Measurements from ENCODE around the gene TM2D1. TPM values are rescaled to one million over a fixed set of nuclear protein-coding genes. Genes with fewer than 3 reads are reported as not detected.
"Not testable (repeated sequence)": the region's sequence is repeated elsewhere in the genome, so short reads cannot be mapped to it uniquely, and the experiment has no call there.

TM2D1 gene
- total RNA-seq (2014; rRNA removed): 60.2 and 61.9 TPM in 2 replicates
- polyA plus RNA-seq (2012): 32.8 TPM

DNA sequence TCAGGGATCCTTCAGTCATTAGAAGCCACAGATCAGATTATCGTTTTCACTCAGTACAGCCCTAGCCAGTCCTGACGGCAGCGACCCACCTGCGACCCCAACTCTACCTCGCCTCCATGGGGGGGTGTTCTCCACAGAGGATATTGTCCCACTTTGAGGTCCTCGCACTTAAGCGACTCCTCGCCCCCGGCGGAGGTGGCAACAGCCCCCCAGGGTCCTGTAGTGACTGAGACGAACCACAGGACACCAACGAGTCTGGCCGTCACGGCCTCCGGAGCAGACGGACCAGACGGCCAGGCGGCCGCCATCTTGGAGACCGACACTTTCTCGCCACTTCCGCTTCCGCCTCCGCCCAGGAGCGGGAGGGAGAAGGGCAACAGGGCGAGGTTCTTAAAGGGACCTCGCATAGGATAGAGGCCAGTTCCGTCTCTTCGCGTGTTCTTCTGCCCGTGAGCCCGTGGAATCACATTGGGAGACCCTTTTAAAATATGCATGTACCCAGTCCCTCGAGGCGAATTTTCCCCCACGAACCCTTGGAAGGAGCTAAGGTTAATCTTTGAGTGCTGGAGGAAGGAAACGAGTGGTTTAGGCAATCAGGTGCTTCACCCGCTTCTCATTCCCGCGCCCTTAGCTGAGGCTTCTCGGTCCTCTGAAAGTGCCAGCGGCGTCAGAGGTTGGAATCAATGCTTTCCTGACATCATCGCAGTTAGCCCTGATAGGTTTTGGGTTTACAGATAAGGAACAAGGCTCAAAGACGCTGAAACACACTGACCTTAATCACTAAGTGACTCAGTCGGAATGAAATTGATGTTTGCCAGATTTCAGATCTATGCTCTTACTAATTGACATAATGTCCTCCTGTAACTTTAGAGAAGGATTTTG is at the start of gene TM2D1:
TSS of gene TM2D1 (minus strand) at position 329 of the 882 bp plus-strand sequence. CDS start at position 308, 21 bp downstream.
- DNase-seq (ENCODE audit: low read depth): peak; percentile 85

DNA sequence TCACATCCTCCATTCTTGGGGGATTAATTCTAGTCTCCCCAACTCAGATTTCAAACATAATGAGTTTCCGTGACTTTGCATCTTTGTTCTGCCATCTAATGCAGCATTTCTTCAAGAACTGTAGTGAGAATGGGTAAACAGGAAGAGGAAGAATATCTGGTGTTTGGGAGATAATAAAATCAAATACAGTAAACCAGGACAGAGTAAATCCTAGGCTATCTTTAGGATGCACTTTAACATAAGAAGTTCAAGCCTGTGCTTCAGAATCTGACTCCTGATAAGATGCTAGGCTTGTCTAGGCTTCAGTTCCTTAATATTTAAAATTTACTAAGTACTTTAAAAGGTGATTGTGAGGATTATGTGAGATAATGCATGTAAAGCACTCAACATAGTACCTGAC is 45.2 kb upstream of the TM2D1 start:
- DNase-seq (ENCODE audit: low read depth): no peak

DNA sequence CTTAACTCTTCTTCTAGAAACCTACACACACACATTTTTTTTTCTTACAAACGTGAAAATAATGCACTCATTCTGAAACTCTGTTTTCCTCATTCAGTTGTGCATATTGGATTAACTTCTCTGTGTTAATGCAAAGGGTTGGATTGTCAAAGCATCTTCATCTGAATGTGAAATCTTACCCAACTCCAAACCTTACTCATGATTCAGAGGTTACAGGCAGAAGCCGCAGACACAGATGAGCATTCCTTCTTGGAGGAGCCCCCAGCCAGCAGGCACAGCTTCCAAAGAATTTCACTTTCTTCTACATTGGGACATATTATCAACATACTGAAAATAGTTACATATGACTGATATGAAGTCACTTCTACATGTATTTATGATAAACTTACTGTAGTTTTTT is 33.0 kb upstream of the TM2D1 start:
- DNase-seq (ENCODE audit: low read depth): no peak

DNA sequence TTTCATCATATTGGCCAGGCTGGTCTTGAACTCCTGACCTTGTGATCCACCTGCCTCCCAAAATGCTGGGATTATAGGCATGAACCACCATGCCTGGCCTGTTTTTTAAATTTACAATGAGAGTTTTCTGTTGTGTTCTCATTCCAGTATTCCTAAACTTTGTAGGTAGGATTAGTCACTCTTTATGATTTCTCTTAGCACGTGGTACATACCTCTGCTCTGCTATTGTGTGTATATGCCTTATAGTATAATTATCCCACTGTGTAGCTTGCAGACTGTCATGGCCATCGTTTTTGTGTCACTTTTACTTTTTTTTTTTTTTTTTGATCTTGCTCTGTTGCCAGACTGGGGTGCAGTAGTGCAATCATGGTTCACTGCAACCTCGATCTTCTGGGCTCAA is 31.8 kb upstream of the TM2D1 start:
- no peak for DNase-seq (ENCODE audit: low read depth)

DNA sequence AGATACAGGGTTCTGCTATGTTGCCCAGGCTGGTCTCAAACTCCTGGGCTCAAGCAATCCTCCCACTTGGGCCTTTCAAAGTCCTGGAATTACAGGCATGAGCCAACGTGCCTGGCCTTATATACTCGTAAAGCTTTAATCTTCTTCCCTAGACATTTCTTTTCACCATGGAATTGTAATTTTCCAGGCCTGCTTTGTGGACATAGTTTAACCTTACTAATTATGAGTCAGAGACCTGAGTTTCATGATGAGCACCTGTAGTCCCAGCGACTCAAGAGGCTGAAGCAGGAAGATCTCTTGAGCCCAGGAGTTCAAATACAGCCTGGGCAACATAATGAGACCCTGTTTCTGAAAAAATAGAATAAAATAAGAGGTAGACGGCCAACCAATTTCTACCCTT is 29.6 kb upstream of the TM2D1 start:
- no peak for DNase-seq (ENCODE audit: low read depth)

DNA sequence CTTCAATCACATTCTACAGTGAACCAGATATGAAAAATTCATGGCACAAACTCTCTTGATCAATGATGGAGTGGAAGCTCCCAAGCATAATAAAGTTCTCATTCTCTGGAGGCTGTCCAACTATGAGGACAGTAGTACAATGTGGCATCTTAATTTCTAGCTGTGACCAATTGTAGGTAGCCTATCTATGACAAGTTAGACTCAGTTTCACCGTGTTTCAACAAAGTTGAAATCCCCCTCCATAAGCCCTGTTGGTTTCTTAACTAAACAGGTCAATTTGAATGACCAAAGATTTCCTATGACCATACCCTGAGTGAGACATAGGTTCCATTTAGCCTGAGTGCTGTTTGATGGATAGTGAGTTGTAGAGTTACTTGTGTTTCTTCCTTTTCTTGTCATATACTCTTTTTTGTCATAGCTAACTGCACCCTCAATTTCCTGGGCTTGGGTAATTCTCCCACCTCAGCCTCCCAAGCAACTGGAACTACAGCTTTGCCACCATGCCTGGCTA is 29.1 kb upstream of the TM2D1 start:
- DNase-seq (ENCODE audit: low read depth): no peak

DNA sequence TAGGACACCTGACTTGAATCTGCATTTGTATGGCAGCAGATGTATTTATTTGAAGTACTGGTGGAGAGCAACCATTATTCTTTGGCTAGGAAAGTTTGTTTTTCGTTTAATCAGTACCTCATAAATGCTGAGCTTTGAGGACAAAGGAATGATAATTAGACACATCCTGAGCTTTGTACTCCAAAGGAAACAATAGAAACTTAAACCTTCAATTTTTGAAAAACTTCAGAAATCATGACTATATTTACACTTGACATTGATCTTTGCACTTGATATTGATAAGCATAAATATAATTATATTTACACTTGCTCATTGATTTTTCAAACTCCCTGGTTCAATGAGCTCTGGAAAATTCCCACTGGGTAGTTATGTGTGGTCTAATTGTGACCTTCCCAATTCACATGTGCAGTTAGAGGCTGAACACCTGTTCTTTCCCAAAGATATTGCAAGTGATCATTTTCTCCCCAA is 28.0 kb upstream of the TM2D1 start:
- DNase-seq (ENCODE audit: low read depth): no peak

DNA sequence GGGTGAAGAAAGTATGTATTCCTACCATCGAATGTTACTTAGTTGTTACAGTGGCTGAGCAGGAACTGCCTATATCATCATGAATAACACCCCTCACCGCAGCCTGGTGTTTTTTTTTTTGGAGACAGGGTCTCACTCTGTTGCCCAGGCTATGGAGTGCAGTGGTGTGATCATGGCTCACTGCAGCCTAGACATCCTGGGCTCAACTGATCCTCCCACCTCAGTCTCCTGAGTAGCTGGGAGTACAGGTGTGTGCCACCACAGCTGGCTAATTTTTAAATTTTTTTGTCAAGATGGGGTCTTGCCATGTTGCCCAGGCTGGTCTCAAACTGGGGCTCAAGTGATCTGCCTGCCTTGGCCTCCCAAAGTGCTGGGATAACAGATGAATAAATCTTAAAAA is 24.6 kb upstream of the TM2D1 start:
- no peak for DNase-seq (ENCODE audit: low read depth)

DNA sequence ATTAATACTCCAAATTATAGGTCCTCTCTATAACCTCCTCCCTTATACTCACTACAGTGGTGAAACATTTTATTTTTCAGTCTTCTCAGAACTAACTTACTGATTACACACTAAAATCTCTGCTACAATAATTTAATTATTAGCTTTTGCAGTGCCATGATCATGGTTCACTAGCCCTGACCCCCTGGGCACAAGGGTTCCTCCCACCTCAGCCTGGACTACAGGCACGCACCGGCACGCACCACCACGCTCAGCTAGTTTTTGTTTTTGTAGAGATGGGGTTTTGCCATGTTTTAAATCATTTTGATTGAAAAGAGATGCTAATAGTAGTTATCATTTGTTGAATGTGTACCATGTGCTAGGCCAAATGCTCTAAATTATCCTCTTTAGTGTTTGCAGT is 23.6 kb upstream of the TM2D1 start:
- DNase-seq (ENCODE audit: low read depth): no peak

DNA sequence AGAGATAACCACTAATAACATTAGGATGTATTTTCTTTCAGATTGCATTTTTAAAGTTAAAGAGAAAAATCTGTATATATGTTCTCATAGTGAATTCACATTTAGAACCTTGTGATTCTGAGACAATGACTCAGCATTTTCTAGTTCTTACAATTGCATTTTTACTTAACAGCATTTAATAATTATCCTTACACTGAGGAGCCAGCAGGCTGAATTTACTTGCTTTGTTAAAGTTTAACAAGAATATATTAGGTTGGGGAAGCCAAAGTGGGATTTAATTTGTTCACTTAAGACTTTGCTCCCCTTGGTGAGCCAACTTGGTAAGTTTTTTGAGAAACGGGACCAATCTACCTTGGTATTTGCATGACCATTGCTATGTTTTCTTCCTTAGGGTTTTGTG is 21.9 kb upstream of the TM2D1 start:
- no peak for DNase-seq (ENCODE audit: low read depth)

DNA sequence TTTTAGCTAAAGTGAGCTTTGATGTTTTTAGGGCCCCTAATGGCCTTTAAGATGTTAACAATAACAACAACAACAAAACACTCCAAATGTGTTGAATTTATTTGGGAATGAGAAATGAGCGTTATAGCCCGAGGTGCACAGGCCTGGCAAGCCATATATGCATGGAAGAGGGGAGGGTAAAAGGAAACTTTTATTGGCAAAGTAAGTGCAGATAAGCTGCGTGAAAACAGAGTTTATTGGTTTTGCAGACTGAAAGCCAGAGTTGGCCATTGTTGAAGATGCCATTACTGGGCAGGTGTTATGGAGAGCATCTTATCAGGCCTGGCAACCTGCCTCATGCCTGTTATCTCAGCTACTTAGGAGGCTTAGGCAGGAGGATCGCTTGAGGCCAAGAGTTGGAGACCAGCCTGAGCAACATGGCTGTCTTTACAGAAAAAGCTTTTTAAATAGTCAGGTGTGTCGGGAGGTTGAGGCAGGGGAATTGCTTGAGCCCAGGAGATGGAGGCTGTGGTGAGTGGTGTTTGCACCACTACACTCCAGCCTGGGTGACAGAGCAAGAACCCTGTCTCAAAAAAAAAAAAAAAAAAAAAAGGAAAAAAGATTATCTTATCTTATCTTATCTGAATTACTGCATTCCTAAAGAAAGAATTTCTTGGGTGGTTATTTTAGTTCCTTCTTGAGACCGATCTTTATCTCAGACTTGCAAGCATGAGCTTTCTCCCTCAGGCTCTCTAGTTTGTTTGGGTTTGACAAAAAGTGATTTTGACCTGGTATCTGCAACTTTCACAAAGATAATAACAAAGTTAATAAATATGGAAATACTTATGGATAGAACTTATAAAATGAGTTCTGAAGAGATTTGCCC is 19.0 kb upstream of the TM2D1 start:
- DNase-seq (ENCODE audit: low read depth): no peak

DNA sequence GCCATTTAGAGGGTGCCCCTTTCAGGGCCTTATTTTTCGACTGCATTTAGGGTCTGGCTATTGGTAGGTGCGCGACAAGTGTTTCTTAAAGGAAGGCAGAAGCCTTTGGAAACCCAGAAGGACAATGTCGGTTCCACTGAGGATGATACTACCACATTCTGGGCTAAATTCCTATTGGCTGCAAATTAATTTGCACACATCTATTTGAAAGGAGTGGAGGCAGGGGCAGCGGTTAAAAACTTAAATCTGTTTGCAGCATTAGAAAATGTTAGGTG is 18.4 kb upstream of the TM2D1 start:
- no peak for DNase-seq (ENCODE audit: low read depth)

DNA sequence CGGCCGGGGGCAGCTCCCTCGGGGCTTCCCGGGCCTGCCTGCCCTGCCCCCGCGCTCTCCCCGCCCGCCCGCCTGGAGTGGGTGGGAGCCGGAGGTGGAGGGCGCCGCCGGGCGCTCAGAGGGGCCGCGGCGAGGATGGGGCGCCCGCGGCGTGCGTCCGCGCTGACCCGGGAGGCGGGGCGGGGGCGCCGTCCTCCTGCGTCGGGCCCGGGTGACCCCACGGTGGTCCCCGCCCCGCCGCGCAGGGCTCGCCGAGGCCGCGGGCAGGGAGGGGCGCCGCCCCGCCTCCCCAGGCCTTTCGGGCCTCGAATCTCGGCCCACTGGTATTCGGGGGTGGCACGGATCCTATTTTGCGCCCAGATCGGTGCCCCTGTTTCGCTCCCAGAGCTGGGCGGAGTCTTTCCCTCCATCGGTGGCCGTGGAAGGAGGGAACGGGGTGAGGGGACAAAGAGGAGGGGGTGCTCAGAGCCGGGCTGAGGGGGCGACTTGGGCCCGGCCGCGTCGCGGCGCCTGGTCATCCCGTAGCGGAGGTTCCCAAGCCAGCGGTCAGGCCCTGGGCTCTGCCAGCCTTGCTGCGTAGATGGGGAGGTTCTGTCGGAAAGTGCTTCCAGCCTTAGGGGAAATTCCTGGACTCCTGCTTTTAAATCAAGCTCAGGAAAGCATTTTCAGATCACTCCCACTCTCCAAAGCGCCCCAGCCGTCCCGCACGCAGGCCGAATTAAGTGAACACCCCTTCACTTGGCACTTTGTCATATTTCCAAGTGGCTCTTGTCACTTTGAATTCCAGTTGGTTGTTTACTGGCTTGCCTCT is 17.9 kb upstream of the TM2D1 start:
- DNase-seq (ENCODE audit: low read depth): peak; percentile 26

DNA sequence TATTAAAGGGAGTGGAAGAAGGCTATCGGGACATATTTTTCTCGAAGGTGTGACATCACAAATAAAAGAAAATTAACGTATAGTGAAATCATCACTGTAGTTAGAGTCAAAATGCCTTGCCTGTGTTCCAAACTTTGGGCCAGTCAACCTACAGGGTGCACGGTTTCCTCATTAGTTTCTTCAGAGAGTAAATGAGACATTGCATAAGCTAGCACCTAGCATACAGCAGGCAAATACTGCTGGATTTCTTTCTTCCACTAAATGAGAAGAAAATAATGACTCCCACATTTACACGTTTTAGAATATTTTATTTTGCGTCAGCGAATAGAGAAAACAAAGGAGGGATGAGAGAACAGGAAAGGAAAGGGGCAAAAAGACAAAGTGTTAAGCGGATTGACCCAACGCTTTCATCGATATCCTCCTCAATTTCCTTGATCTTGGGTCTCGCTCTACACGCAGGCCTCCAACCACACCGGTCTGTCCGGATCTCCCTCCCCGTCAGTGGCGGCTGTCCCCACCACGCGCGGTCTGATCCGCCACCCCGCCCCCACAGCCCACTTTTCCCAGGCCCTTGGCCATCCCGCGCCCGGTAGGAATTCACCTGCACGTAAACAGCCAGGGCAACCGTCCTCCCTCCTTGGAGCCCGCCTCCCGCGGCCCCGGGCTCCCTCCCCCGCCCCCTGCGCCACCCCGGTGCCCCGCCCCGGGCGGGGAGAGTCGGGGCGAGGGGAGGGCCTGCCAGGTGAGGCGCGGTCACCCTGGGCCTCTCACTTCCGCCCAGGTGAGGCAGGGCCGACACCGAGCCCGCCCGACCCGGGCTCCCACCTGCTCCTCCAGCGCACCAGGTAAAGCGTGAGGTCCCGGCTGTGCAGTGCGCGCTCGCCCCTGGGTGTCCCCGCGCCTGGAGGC is 17.0 kb upstream of the TM2D1 start, which contains the start of gene PATJ:
TSS of gene PATJ (plus strand) at position 770 of the 909 bp plus-strand sequence. CDS start 20,413 bp downstream, outside the sequence.
- no peak for DNase-seq (ENCODE audit: low read depth)

DNA sequence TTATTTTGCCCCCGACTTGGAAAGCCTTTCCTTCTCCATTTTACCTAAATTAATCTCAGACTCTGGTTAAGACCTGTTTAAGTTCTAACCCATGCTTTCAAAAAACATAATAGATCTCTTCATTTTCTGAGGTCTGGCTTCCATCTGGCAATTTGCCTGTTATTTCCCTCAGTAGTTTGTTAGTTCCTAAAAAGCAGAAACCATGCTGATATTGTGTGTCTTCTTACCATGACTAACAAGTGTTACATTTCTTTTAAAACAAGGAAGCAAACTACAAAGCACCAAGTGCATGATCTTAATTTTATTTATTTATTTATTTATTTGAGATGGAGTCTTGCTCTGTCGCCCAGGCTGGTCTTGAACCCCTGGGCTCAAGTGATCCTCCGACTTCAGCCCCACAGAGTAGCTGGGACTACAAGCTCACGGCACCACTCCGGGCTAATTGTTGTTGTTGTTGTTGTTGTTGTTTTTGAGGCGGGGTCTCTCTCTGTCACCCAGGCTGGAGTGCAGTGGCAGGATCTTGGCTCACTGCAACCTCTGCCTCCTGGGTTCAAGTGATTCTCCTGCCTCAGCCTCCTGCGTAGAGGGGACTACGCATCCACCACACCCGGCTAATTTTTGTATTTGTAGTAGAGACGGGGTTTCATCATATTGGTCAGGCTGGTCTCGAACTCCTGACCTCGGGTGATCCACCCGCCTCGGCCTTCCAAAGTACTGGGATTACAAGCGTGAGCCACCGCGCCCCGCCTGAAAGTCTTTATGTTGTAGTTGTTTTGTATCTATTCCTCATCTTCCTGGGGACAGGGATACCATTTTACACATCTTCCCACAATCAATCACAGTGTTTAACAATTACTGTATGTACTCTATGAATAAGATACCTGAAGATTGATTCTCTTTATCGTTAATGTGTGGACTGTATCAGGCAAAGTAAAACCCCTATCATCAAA is 16.1 kb upstream of the TM2D1 start:
- DNase-seq (ENCODE audit: low read depth): no peak

DNA sequence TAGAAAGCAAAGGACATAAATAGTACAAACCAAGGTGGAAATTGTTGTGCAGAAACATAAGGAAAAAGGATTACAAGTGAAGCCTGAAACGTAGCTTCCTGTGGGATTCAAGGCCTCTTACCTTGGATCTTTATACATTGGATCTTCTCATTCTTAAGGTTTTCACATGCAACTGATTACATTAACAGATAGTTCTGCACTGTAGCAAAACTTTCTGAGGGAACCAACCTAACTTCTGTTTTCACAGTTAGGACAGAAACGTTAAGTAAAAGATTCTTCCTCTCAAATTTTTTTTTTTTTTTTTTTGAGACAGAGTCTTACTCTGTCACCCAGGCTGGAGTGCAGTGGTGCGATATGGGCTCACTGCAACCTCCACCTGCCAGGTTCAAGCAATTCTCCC is 7.8 kb upstream of the TM2D1 start:
- no peak for DNase-seq (ENCODE audit: low read depth)

DNA sequence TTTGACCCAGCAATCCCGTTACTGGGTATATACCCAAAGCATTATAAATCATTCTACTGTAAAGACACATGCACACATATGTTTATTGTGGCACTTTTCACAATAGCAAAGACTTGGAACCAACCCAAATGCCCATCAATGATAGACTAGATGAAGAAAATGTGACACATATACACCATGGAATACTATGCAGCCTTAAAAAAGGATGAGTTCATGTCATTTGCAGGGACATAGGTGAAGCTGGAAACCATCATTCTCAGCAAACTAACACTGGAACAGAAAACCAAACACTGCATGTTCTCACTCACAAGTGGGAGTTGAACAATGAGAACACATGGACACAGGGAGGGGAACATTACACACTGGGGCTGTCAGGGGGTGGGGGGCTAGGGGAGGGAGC is 5.7 kb upstream of the TM2D1 start:
- not testable (repeated sequence) for DNase-seq (ENCODE audit: low read depth)

DNA sequence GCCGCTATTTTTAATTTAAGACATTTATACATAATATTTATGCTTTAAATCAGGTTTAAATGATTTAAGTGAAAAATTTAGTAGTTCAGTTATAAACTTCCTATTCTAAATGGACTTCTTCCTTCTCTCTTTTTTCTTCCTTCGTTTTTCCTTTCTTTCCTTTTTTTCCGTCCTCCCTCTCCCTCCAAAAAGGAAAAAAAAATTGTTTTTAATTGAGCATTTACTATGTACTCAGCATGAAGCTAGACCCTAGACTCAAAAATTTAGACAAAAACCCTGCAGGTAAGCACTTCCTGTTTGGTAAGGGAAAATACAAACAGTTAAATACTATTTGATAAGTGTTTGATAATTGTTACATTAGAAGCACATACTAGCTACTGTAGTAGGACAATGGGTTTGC is 2.6 kb upstream of the TM2D1 start:
- no peak for DNase-seq (ENCODE audit: low read depth)

DNA sequence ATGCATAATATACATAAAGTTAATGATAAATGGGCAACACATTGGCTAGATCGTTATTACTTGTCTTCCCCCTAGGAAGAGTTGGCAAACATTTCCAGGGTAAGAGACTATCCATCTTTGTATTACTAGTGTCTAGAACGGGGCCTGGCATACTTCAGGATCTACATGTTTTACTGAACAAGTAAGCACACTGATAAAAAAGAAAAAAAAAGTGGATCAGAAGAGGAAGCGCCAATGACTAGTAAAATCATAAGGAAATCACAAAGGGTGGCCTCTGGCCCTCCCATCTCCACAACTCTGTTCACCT is 482 bp downstream of the TM2D1 start:
- DNase-seq (ENCODE audit: low read depth): no peak
